Measurements from ENCODE around the gene RPRD1A.
"Not testable (repeated sequence)": the region's sequence is repeated elsewhere in the genome, so short reads cannot be mapped to it uniquely, and the experiment has no call there.

DNA sequence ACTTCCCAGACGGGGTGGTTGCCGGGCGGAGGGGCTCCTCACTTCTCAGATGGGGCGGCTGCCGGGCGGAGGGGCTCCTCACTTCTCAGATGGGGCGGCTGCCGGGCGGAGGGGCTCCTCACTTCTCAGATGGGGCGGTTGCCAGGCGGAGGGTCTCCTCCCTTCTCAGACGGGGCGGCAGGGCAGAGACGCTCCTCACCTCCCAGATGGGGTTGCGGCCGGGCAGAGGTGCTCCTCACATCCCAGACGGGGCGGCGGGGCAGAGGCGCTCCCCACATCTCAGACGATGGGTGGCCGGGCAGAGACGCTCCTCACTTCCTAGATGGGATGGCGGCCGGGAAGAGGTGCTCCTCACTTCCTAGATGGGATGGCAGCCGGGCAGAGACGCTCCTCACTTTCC, 10.4 kb upstream of the RPRD1A start:
- not testable (repeated sequence) for TF ChIP-seq CTCF (IDR thresholded peaks at IDR 0.05; ENCODE audit: low read depth, low read length, missing input control); HNF4G (IDR thresholded peaks at IDR 0.05); YY1 (IDR thresholded peaks at IDR 0.05); RXRA (IDR thresholded peaks at IDR 0.05); GABPA (IDR thresholded peaks at IDR 0.05 in 1 of 2, conservative IDR thresholded peaks at IDR 0.05 in 1 of 2); TAF1 (conservative IDR thresholded peaks at IDR 0.05); JUND (IDR thresholded peaks at IDR 0.05)
- TF ChIP-seq, protein P1, sequence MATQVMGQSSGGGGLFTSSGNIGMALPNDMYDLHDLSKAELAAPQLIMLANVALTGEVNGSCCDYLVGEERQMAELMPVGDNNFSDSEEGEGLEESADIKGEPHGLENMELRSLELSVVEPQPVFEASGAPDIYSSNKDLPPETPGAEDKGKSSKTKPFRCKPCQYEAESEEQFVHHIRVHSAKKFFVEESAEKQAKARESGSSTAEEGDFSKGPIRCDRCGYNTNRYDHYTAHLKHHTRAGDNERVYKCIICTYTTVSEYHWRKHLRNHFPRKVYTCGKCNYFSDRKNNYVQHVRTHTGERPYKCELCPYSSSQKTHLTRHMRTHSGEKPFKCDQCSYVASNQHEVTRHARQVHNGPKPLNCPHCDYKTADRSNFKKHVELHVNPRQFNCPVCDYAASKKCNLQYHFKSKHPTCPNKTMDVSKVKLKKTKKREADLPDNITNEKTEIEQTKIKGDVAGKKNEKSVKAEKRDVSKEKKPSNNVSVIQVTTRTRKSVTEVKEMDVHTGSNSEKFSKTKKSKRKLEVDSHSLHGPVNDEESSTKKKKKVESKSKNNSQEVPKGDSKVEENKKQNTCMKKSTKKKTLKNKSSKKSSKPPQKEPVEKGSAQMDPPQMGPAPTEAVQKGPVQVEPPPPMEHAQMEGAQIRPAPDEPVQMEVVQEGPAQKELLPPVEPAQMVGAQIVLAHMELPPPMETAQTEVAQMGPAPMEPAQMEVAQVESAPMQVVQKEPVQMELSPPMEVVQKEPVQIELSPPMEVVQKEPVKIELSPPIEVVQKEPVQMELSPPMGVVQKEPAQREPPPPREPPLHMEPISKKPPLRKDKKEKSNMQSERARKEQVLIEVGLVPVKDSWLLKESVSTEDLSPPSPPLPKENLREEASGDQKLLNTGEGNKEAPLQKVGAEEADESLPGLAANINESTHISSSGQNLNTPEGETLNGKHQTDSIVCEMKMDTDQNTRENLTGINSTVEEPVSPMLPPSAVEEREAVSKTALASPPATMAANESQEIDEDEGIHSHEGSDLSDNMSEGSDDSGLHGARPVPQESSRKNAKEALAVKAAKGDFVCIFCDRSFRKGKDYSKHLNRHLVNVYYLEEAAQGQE (IDR thresholded peaks at IDR 0.05): not testable (repeated sequence)
- TF ChIP-seq, protein P2, sequence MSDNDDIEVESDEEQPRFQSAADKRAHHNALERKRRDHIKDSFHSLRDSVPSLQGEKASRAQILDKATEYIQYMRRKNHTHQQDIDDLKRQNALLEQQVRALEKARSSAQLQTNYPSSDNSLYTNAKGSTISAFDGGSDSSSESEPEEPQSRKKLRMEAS (IDR thresholded peaks at IDR 0.05): not testable (repeated sequence)

All from liver (tissue), 3 donors.